Lung (tissue), 12 donors: Measurements from ENCODE around the gene C7. TPM values are rescaled to one million over a fixed set of nuclear protein-coding genes. Genes with fewer than 3 reads are reported as not detected.
A peak's percentile ranks its signal among the peaks of the same experiment; 100 is the strongest.

Experiments used
- ATAC-seq: fragments of 200-7000 bp; cut with Tn5 transposase; one replicate; pipeline ENCODE4 v1.9.1; 2020; ENCODE audit warnings: moderate number of reproducible peaks; ENCODE audit not compliant: insufficient read depth, low FRiP score
- DNase-seq, 3 donors: peaks; one replicate each; pipeline ENCODE4 v3.0.0-alpha.2; 2013 to 2017
- H3K27ac ChIP-seq, 2 donors: one replicate each; pipeline ENCODE4 v1.5.1; 2013; ENCODE audit warnings: mild to moderate bottlenecking in 2 of 2, moderate library complexity in 2 of 2, control low read depth in 1 of 2, inconsistent platforms in 1 of 2, low read depth in 1 of 2, low read length in 1 of 2
- H3K27me3 ChIP-seq, 3 donors: one replicate each; pipeline ENCODE4 v1.5.1; 2013; ENCODE audit warnings: low read length in 2 of 3; ENCODE audit not compliant: control insufficient read depth in 3 of 3, insufficient read depth in 3 of 3
- H3K36me3 ChIP-seq, 4 donors: one replicate each; pipeline ENCODE4 v1.5.1; 2013; ENCODE audit warnings: low read length in 4 of 4, mild to moderate bottlenecking in 1 of 4, moderate library complexity in 1 of 4; ENCODE audit not compliant: control insufficient read depth in 4 of 4, insufficient read depth in 4 of 4
- H3K4me1 ChIP-seq, 5 donors: one replicate each; pipeline ENCODE4 v1.5.1; 2013; ENCODE audit warnings: low read length in 5 of 5, mild to moderate bottlenecking in 2 of 5, moderate library complexity in 1 of 5; ENCODE audit not compliant: control insufficient read depth in 5 of 5, insufficient read depth in 5 of 5
- H3K4me3 ChIP-seq: one replicate; pipeline ENCODE4 v1.5.1; 2013; ENCODE audit warnings: mild to moderate bottlenecking, control low read depth, moderate library complexity
- H3K9ac ChIP-seq, 2 donors: one replicate each; pipeline ENCODE4 v1.5.1; 2013; ENCODE audit warnings: low read length in 2 of 2, control low read depth in 1 of 2; ENCODE audit not compliant: insufficient read depth in 1 of 2
- H3K9me3 ChIP-seq, 4 donors: one replicate each; pipeline ENCODE4 v1.5.1; 2013; ENCODE audit warnings: low read length in 3 of 4, mild to moderate bottlenecking in 1 of 4, moderate library complexity in 1 of 4; ENCODE audit not compliant: control insufficient read depth in 4 of 4, insufficient read depth in 3 of 4
- WGBS, 2 donors: extraction: QIAGEN DNeasy Blood & Tissue Kit; methylation state at CpG; one replicate each; pipeline ENCODE4 v1.1.7; 2013; 5-methylcytosine and 5-hydroxymethylcytosine counted together
- polyA plus RNA-seq, 2 donors: library from polyadenylated mRNA; stranded (reverse); fragments of 200-250 nt; gene quantifications; one replicate each; pipeline ENCODE4 v1.2.1, GENCODE V29; 2013
- total RNA-seq, 2 donors: library from RNA; depleted of rRNA in 1 of 2; stranded (reverse); fragments of >200 nt in 1 of 2; gene quantifications; one replicate each; pipeline ENCODE4 v1.2.1, GENCODE V29; 2014 to 2021
- TF ChIP-seq, protein P1 (sequence below): IDR thresholded peaks from 2 replicates; pipeline ENCODE4 v1.5.1; 2012; ENCODE audit warnings: mild to moderate bottlenecking; ENCODE audit errors: control extremely low read depth, extremely low read depth
- donor health status: control.
- donor health status: control.
- donor health status: Bipolar disorder and iron deficiency.
- donor health status: healthy.
- donor health status: DM: yes; HTN: yes; CAD: no.

Gene C7
- total and polyA plus RNA-seq, 4 donors: 46.2 to 763 (median 120) TPM

DNA sequence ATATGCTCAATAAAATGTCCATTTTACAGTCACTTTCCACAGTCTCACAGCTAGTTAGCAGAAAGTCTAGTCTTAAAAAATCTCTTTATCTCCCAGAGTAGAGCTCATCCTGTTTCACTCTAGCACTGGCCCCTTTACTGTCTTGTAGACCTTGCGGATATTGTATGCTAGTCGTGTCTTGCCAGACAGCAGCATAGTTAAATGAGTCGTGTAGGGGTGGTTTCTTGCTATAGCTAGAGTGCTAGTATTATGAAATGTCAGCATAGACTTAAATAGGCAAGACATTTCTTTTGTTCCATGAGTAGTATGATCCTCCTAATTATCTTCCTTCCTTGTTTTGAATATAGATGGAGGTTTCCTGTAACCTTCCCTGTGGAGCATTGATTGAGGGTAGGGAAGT, 77.4 kb downstream of the C7 start:
- peak in 1 of 3 donors; percentile 34 for DNase-seq
- H3K4me3 ChIP-seq: no peak overlapping the region
- H3K4me1 ChIP-seq: peaks cover 0 to 17% (median 1%) of the 10 kb centered on the region in 5 donors
- no peak overlapping the region for H3K9ac ChIP-seq
- no peaks in the 10 kb centered on the region for H3K9me3 ChIP-seq
- H3K27me3 ChIP-seq: no peaks in the 10 kb centered on the region
- TF ChIP-seq, protein P1, sequence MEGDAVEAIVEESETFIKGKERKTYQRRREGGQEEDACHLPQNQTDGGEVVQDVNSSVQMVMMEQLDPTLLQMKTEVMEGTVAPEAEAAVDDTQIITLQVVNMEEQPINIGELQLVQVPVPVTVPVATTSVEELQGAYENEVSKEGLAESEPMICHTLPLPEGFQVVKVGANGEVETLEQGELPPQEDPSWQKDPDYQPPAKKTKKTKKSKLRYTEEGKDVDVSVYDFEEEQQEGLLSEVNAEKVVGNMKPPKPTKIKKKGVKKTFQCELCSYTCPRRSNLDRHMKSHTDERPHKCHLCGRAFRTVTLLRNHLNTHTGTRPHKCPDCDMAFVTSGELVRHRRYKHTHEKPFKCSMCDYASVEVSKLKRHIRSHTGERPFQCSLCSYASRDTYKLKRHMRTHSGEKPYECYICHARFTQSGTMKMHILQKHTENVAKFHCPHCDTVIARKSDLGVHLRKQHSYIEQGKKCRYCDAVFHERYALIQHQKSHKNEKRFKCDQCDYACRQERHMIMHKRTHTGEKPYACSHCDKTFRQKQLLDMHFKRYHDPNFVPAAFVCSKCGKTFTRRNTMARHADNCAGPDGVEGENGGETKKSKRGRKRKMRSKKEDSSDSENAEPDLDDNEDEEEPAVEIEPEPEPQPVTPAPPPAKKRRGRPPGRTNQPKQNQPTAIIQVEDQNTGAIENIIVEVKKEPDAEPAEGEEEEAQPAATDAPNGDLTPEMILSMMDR: no peak
- no peak for ATAC-seq
- no peak overlapping the region for H3K27ac ChIP-seq
- peaks cover 0 to 13% (median 2%) of the 10 kb centered on the region in 4 donors for H3K36me3 ChIP-seq
- 74 to 77% methylated on average over 3 of the region's 3 CpGs for WGBS, 2 donors

DNA sequence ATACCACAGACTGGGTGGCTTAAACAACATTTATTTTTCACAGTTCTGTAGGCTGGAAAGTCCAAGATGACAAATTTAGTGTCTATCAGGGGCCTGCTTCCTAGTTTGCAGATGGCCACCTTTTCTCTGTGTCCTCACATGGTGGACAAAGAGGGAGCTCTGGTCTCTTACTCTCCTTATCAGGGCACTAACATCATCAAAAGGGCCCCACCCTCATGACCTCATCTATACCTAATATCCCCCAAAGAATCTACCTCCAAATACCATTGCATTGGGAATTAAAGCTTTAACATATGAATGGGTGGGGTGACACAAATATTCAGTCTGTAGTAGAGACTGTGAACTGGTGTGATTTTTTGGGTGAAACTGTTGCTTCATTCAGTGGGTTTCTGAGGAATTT, 78.1 kb downstream of the C7 start:
- H3K36me3 ChIP-seq: peaks cover 0 to 11% (median 2%) of the 10 kb centered on the region in 4 donors
- peaks cover 0 to 24% (median 1%) of the 10 kb centered on the region in 5 donors for H3K4me1 ChIP-seq
- DNase-seq (no peak), ATAC-seq (no peak)
- TF ChIP-seq, protein P1: no peak
- no peaks in the 10 kb centered on the region for H3K27me3 ChIP-seq
- no peaks in the 10 kb centered on the region for H3K9me3 ChIP-seq
- no peak overlapping the region for H3K9ac ChIP-seq
- H3K4me3 ChIP-seq: no peak overlapping the region
- H3K27ac ChIP-seq: no peak overlapping the region

DNA sequence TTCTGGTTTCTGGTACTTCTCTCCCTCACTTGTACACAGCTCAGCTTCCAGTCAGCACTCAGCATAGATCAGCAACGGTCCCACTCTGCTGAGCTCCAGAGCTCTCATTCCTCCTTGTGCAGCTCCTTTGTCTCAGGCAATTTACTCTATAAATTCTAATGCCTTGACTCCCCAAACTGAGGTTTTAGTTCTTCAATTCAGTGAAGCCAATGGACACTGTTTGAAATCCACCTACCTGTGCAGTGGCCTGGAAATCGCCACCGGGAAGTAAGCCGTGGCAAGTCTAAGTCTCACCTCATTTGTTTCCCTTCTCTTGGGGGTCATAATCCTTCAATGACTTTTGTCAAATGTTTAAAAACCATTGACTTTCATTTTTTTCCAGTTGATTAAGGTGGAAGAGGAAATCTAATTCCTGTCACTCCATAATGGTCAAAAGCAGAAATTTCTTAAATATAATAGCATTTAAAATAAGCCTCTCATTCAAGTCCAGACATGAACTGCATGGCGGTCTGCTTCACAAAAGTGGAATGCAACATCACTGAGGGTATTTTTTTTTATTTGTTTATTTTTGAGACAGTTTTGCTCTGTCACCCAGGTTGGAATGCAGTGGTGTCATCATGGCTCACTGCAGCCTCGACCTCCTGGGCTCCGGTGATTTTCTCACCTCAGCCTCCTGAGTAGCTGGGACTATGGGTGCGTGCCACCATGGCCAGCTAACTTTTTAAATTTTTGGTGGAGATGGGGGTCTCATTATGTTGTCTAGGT, 79.6 kb downstream of the C7 start:
- no peak for DNase-seq
- Histone ChIP-seq H3K27me3 (no peaks in the 10 kb centered on the region), H3K9me3 (no peaks in the 10 kb centered on the region), H3K4me1 (peaks cover 0 to 26% (median 1%) of the 10 kb centered on the region in 5 donors), H3K27ac (no peak overlapping the region), H3K9ac (no peak overlapping the region), H3K4me3 (no peak overlapping the region), H3K36me3 (peaks cover 0 to 8% (median 2%) of the 10 kb centered on the region in 4 donors)
- 94 to 95% methylated on average over 8 of the region's 8 CpGs for WGBS, 2 donors
- no peak for ATAC-seq
- TF ChIP-seq, protein P1: no peak
